ENCODE measurements around the gene F11R. TPM values are rescaled to one million over a fixed set of nuclear protein-coding genes. Genes with fewer than 3 reads are reported as not detected.

F11R gene
- total and polyA plus RNA-seq, 2 donors (not counting 1 experiment from before 2014, with no cell fraction given): 16.4 to 17.3 TPM

DNA sequence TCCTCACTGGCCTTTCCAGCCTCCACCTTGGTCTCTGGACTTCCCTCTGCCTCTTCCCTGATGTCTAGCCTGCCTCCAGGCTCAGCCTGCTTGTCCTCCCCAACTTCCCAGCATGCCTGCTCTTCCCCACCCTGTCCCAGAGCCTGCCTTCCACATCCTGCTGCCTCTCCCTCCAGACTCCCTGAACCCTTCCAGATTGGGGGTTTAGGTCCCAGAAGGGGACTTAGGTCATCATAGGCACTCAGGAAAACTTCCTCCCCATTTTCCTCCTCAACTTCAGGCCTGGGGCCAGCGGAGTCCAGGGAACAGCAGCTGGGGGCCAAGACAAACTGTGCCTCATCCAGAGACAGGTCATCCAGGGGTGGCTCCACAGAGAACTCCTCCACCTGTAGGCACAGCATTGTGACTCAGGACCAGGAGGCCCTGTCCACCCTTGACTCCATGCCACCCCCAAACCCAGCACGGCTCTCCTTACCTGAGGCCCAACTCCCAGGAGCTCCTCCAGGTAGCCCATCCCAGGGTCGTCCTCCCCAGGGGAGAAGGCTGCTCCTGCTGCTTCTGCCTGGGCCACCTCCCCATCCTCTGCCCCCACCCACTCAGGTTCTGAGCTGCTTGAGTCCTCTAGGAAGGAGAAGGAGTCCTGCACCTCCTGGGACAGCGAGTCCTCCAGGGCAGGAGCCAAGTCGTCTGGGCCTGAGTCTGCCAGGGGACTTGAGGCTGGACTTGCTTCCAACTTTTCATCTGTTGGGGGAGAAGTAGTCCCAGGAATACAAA, 28.2 kb upstream of the F11R start:
- Mint-ChIP-seq H3K27me3 (no peaks in the 10 kb centered on the region), H3K4me3 (peak overlapping the region; percentile 52), H3K4me1 (peaks cover 42% of the 10 kb centered on the region), H3K27ac (peak overlapping the region; percentile 100), H3K9me3 (ENCODE audit: insufficient read depth) (no peaks in the 10 kb centered on the region)
- intact Hi-C loops (cut with micrococcal nuclease): loop anchor here (10.0 kb wide), 3 partner anchors 54 to 1124 kb away; partner anchors contain the start of genes COPA, NCSTN and TAGLN2
- H3K9me3 ChIP-seq (ENCODE audit: control extremely low read depth in 1 of 3, control insufficient read depth in 2 of 3, insufficient read depth in 1 of 3, low read length in 2 of 3): no peaks in the 10 kb centered on the region
- ChIA-PET CTCF (interaction anchor here (0.5 to 10.4 kb wide), 2 partner anchors 12 to 21 kb away, joined by 4 to 127 read pairs; partner anchors contain the start of gene ARHGAP30), POLR2A (interaction anchor here (0.6 kb wide), 1 partner anchor 46 kb away, joined by 7 read pairs; no protein-coding TSS in a partner anchor)
- no peak overlapping the region for H2AFZ ChIP-seq (ENCODE audit: insufficient read depth, low read depth, low read length, poor library complexity, severe bottlenecking)
- TF ChIP-seq, protein P1, sequence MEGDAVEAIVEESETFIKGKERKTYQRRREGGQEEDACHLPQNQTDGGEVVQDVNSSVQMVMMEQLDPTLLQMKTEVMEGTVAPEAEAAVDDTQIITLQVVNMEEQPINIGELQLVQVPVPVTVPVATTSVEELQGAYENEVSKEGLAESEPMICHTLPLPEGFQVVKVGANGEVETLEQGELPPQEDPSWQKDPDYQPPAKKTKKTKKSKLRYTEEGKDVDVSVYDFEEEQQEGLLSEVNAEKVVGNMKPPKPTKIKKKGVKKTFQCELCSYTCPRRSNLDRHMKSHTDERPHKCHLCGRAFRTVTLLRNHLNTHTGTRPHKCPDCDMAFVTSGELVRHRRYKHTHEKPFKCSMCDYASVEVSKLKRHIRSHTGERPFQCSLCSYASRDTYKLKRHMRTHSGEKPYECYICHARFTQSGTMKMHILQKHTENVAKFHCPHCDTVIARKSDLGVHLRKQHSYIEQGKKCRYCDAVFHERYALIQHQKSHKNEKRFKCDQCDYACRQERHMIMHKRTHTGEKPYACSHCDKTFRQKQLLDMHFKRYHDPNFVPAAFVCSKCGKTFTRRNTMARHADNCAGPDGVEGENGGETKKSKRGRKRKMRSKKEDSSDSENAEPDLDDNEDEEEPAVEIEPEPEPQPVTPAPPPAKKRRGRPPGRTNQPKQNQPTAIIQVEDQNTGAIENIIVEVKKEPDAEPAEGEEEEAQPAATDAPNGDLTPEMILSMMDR (IDR thresholded peaks at IDR 0.05): no peak
- no peak for TF ChIP-seq EZH2 (IDR thresholded peaks at IDR 0.05; ENCODE audit: borderline replicate concordance, insufficient read depth, low read depth, low read length, poor library complexity, severe bottlenecking)
- H3K4me1 ChIP-seq (ENCODE audit: control insufficient read depth in 2 of 2, insufficient read depth in 2 of 2, low read length in 2 of 2): peaks cover 25 to 39% of the 10 kb centered on the region in 2 donors
- H3K9ac ChIP-seq (ENCODE audit: low read length): no peak overlapping the region
- H3K4me2 ChIP-seq (replicated peaks; ENCODE audit: low read depth, low read length, poor library complexity, severe bottlenecking): no peak overlapping the region
- H3K36me3 ChIP-seq (replicated peaks in 1 of 2; ENCODE audit: control extremely low read depth in 1 of 2, control insufficient read depth in 1 of 2, extremely low read depth in 1 of 2, insufficient read depth in 2 of 2, low read length in 1 of 2): peaks cover 3 to 67% of the 10 kb centered on the region in 2 experiments
- DNase-seq: peak; percentile 18
- no peak for ATAC-seq (ENCODE audit: low read depth)
- H4K20me1 ChIP-seq (ENCODE audit: control insufficient read depth, insufficient read depth, low read length, poor library complexity, severe bottlenecking): peaks cover 20% of the 10 kb centered on the region
- no peak overlapping the region for H3K4me3 ChIP-seq (ENCODE audit: control extremely low read depth in 1 of 5, extremely low read depth in 1 of 5, insufficient read depth in 1 of 5, low read depth in 2 of 5, low read length in 4 of 5)
- peaks cover 44% of the 10 kb centered on the region for H3K79me2 ChIP-seq (ENCODE audit: control insufficient read depth, insufficient read depth, low read length)
- WGBS (ENCODE audit: insufficient coverage): 98% methylated on average over 5 of the region's 5 CpGs
- H3K27ac ChIP-seq (ENCODE audit: low read length in 2 of 2): peak overlapping the region; percentile 25 to 99
- H3K27me3 ChIP-seq (replicated peaks in 1 of 4; ENCODE audit: control extremely low read depth in 1 of 4, control insufficient read depth in 3 of 4, insufficient read depth in 4 of 4, low read length in 3 of 4): no peaks in the 10 kb centered on the region
